Tibial nerve (tissue), 4 donors: ENCODE measurements around the gene LHPP.

Experiments used
- EP300 ChIP-seq, 2 donors: sonication (generic); formaldehyde crosslinking; IDR thresholded peaks; one replicate each; pipeline ENCODE4 v1.6.1; 2017; ENCODE audit warnings: antibody characterized with exemption in 2 of 2, mild to moderate bottlenecking in 1 of 2
- POLR2A ChIP-seq, 2 donors: fragments of 450-650 bp; IDR thresholded peaks; one replicate each; pipeline ENCODE4 v1.6.1; 2017; ENCODE audit warnings: antibody characterized with exemption in 2 of 2, mild to moderate bottlenecking in 2 of 2, moderate library complexity in 2 of 2
- TF ChIP-seq, protein P1 (sequence below), 5 experiments: fragments of 200-600 bp in 3 of 5; fragments of 450-650 bp in 2 of 5; sonication (generic) in 3 of 5; IDR thresholded peaks; one replicate each; pipeline ENCODE4 v1.5.1; 2016 to 2019; ENCODE audit warnings: antibody characterized with exemption in 5 of 5, mild to moderate bottlenecking in 3 of 5, moderate library complexity in 2 of 5

GRCh38 chr10:124640056-124640455 is 178.4 kb downstream of the LHPP start:
- TF ChIP-seq, protein P1, sequence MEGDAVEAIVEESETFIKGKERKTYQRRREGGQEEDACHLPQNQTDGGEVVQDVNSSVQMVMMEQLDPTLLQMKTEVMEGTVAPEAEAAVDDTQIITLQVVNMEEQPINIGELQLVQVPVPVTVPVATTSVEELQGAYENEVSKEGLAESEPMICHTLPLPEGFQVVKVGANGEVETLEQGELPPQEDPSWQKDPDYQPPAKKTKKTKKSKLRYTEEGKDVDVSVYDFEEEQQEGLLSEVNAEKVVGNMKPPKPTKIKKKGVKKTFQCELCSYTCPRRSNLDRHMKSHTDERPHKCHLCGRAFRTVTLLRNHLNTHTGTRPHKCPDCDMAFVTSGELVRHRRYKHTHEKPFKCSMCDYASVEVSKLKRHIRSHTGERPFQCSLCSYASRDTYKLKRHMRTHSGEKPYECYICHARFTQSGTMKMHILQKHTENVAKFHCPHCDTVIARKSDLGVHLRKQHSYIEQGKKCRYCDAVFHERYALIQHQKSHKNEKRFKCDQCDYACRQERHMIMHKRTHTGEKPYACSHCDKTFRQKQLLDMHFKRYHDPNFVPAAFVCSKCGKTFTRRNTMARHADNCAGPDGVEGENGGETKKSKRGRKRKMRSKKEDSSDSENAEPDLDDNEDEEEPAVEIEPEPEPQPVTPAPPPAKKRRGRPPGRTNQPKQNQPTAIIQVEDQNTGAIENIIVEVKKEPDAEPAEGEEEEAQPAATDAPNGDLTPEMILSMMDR (IDR thresholded peaks at IDR 0.05), result no peak
- no peak for TF ChIP-seq POLR2A (IDR thresholded peaks at IDR 0.05)
- no peak for TF ChIP-seq EP300 (IDR thresholded peaks at IDR 0.05)
